IMR-90 (cell line): Measurements from ENCODE around the gene MAN1A2. TPM values are rescaled to one million over a fixed set of nuclear protein-coding genes. Genes with fewer than 3 reads are reported as not detected.

Experiments
- ATAC-seq: fragments of 200-7000 bp; cut with Tn5 transposase; 2 replicates; pipeline ENCODE4 v1.9.1; 2020; ENCODE audit warnings: low read depth, mild to moderate bottlenecking, moderate library complexity
- BruUV-seq: library from RNA; stranded (reverse); fragments of 400-500 nt; replicated peaks from 2 replicates; lab custom pipeline; 2021; lab: Mats Ljungman, UMichigan
- CTCF ChIA-PET: fragments of 300-600 bp; formaldehyde crosslinking; extraction: SDS; loops from one replicate; lab custom pipeline; 2021; ENCODE audit warnings: antibody characterized with exemption; lab: Yijun Ruan, JAX
- POLR2A ChIA-PET: fragments of 300-600 bp; sonication (Branson Sonifier 250); formaldehyde crosslinking; loops from one replicate; lab custom pipeline; 2022; ENCODE audit warnings: antibody characterized with exemption; ENCODE audit not compliant: unreplicated experiment; lab: Charles Lee
- DNase-seq: peaks from one replicate; pipeline ENCODE4 v3.0.0; 2013
- H2AFZ ChIP-seq: replicated peaks from 2 replicates; pipeline ENCODE3; 2013; ENCODE audit warnings: low read length, mild to moderate bottlenecking; ENCODE audit not compliant: poor library complexity
- H2AK5ac ChIP-seq: 2 replicates; pipeline ENCODE4 v1.6.1; 2013; ENCODE audit warnings: low read depth, low read length, inconsistent platforms
- H2AK9ac ChIP-seq: replicated peaks from 2 replicates; pipeline ENCODE3; 2013; ENCODE audit warnings: mild to moderate bottlenecking, low read depth, low read length, moderate library complexity; ENCODE audit not compliant: poor library complexity
- H2BK120ac ChIP-seq: 2 replicates; pipeline ENCODE4 v1.6.1; 2013; ENCODE audit warnings: low read depth, low read length, inconsistent platforms
- H2BK15ac ChIP-seq: 3 replicates; pipeline ENCODE4 v1.6.1; 2013; ENCODE audit warnings: low read depth, low read length, inconsistent platforms
- H2BK20ac ChIP-seq: 2 replicates; pipeline ENCODE4 v1.6.1; 2013; ENCODE audit warnings: low read depth, mild to moderate bottlenecking, inconsistent platforms, low read length, moderate library complexity
- H2BK5ac ChIP-seq: 2 replicates; pipeline ENCODE4 v1.6.1; 2013; ENCODE audit warnings: mild to moderate bottlenecking, low read depth, low read length, inconsistent platforms; ENCODE audit not compliant: poor library complexity, severe bottlenecking
- H3K14ac ChIP-seq: replicated peaks from 2 replicates; pipeline ENCODE4 v1.6.1; 2013; ENCODE audit warnings: low read depth, low read length, inconsistent platforms
- H3K18ac ChIP-seq: 2 replicates; pipeline ENCODE4 v1.6.1; 2013; ENCODE audit warnings: low read depth, low read length, control low read depth
- H3K23ac ChIP-seq: 2 replicates; pipeline ENCODE4 v1.6.1; 2013; ENCODE audit warnings: low read depth, low read length, inconsistent platforms
- H3K27ac ChIP-seq: 2 replicates; pipeline ENCODE4 v1.5.1; 2013; ENCODE audit warnings: mild to moderate bottlenecking, control low read depth, low read length; ENCODE audit not compliant: insufficient read depth
- H3K27me3 ChIP-seq: 2 replicates; pipeline ENCODE4 v1.6.1; 2013; ENCODE audit warnings: low read length; ENCODE audit not compliant: control insufficient read depth, insufficient read depth
- H3K36me3 ChIP-seq: 2 replicates; pipeline ENCODE4 v1.6.1; 2013; ENCODE audit warnings: low read length, mixed read lengths; ENCODE audit not compliant: control insufficient read depth, insufficient read depth
- H3K4ac ChIP-seq: 2 replicates; pipeline ENCODE4 v1.6.1; 2013; ENCODE audit warnings: low read depth, low read length, inconsistent platforms
- H3K4me1 ChIP-seq: 2 replicates; pipeline ENCODE4 v1.6.1; 2013; ENCODE audit warnings: low read length, mixed read lengths; ENCODE audit not compliant: control insufficient read depth, insufficient read depth
- H3K4me2 ChIP-seq: 2 replicates; pipeline ENCODE4 v1.6.1; 2013; ENCODE audit warnings: low read depth, mild to moderate bottlenecking, control low read depth, low read length, moderate library complexity
- H3K4me3 ChIP-seq: 2 replicates; pipeline ENCODE4 v1.5.1; 2013; ENCODE audit warnings: low read depth, mild to moderate bottlenecking, control low read depth, low read length, moderate library complexity; ENCODE audit not compliant: insufficient read depth
- H3K56ac ChIP-seq: 2 replicates; pipeline ENCODE4 v1.6.1; 2013; ENCODE audit warnings: low read length, inconsistent platforms; ENCODE audit not compliant: insufficient read depth; ENCODE audit errors: extremely low read depth
- H3K79me1 ChIP-seq, 2 experiments: 2 replicates each; pipeline ENCODE4 v1.6.1; 2013; ENCODE audit warnings: low read length in 2 of 2, inconsistent platforms in 1 of 2, low read depth in 1 of 2
- H3K9ac ChIP-seq: 2 replicates; pipeline ENCODE4 v1.6.1; 2013; ENCODE audit warnings: low read depth, low read length, control low read depth
- H3K9me1 ChIP-seq: 2 replicates; pipeline ENCODE4 v1.6.1; 2013; ENCODE audit warnings: low read length, inconsistent platforms; ENCODE audit not compliant: insufficient read depth
- H3K9me3 ChIP-seq: 2 replicates; pipeline ENCODE4 v1.6.1; 2013; ENCODE audit warnings: low read length; ENCODE audit not compliant: control insufficient read depth, insufficient read depth
- H4K20me1 ChIP-seq: 2 replicates; pipeline ENCODE4 v1.6.1; 2013; ENCODE audit warnings: low read length, inconsistent platforms; ENCODE audit not compliant: insufficient read depth
- H4K5ac ChIP-seq: 2 replicates; pipeline ENCODE4 v1.6.1; 2013; ENCODE audit warnings: mild to moderate bottlenecking, low read depth, low read length, control low read depth
- H4K8ac ChIP-seq, 2 experiments: 2 replicates each; pipeline ENCODE4 v1.6.1; 2013; ENCODE audit warnings: low read depth in 2 of 2, low read length in 2 of 2, control low read depth in 1 of 2, inconsistent platforms in 1 of 2
- H4K91ac ChIP-seq: 2 replicates; pipeline ENCODE4 v1.6.1; 2013; ENCODE audit warnings: low read depth, low read length, inconsistent platforms; ENCODE audit not compliant: insufficient read depth
- WGBS, 2 experiments: methylation state at CpG; one replicate each; pipeline versions ENCODE4 v1.1.5 to v1.1.7; 2013; ENCODE audit warnings: missing lambda C conversion rate in 2 of 2; ENCODE audit not compliant: insufficient read length in 1 of 2; ENCODE audit errors: extremely low coverage in 2 of 2; 5-methylcytosine and 5-hydroxymethylcytosine counted together
- dilution Hi-C: fragments of 300-500 bp; cut with HindIII; formaldehyde crosslinking; loops from one replicate; pipeline ENCODE4 v1.14.3; 2018; ENCODE audit warnings: low sequenced_read_pairs; ENCODE audit not compliant: unreplicated experiment
- in situ Hi-C: fragments of 300-500 bp; cut with MboI; formaldehyde crosslinking; loops from 3 replicates; pipeline ENCODE4 v1.14.3; 2019; ENCODE audit warnings: low sequenced_read_pairs, inconsistent platforms, mixed read lengths
- intact Hi-C: fragments of 100-400 bp; cut with micrococcal nuclease; formaldehyde crosslinking; loops from 2 replicates; pipeline ENCODE4 v1.10.0; 2022
- polyA plus RNA-seq, 3 experiments: library from polyadenylated mRNA; depleted of rRNA; stranded (reverse); fragments of >200 nt; gene quantifications; 2 replicates each; pipeline ENCODE4 v1.2.3, GENCODE V29; 2012; ENCODE audit warnings: low replicate concordance in 1 of 3
- total RNA-seq: library from RNA; depleted of rRNA; stranded (reverse); fragments of >200 nt; gene quantifications from 2 replicates; pipeline ENCODE4 v1.2.3, GENCODE V29; 2012
- TF ChIP-seq, protein P1 (sequence below): fragments of 150-350 bp; IDR thresholded peaks from 2 replicates; pipeline ENCODE4 v1.6.1; 2017; ENCODE audit warnings: mild to moderate bottlenecking, antibody characterized with exemption, low read length, low read depth
- TF ChIP-seq, protein P2 (sequence below): conservative IDR thresholded peaks from 2 replicates; pipeline ENCODE4 v1.5.1; 2012; ENCODE audit warnings: mild to moderate bottlenecking, low read depth, low read length, improper control_type of control experiment

Gene MAN1A2
- total and polyA plus RNA-seq, 2 of the 4 experiments (the other 2 are of a cell fraction), result 12.4 to 29.4 TPM

DNA sequence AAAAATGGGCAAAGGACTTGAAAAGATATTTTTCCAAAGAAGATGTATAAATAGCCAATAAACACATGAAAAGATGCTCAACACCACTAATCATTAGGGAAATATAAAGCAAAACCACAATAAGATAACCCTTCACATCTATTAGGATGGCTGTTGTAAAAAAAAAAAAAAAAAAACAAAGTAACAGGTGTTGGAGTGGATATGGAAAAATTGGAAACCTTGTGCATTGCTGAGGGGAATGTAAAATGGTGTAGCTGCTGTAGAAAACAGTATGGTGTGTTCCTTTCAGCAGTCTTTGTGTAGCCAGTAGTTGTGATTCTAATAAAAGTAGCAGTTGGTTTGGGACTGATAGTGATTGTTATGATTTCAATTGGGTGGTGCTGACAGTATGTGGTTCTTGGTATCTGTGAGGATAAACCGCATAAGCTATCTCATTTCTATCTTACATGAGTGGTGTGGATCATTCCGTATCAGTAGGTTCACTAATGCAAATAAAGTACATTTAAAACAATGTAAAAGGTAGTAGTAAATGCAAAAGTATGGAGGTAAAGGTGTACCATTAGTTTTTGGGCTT lies 19.9 kb downstream of the MAN1A2 start:
- no peak overlapping the region for H3K18ac ChIP-seq
- no peak overlapping the region for H2AK5ac ChIP-seq
- in situ Hi-C loops, result no loop called here
- DNase-seq (no peak), ATAC-seq (no peak)
- no peak overlapping the region for H4K91ac ChIP-seq
- H2BK20ac ChIP-seq, result no peak overlapping the region
- no peaks in the 10 kb centered on the region for H3K4me1 ChIP-seq
- H3K4me3 ChIP-seq, result no peak overlapping the region
- intact Hi-C loops, result no loop called here
- H2BK120ac ChIP-seq, result no peak overlapping the region
- H3K4me2 ChIP-seq, result no peak overlapping the region
- ChIA-PET POLR2A (no interaction called here), CTCF (no interaction called here)
- WGBS, 2 experiments, result no CpG with 5 or more reads among the region's 2 CpGs
- BruUV-seq, result no TSS peak
- H3K79me1 ChIP-seq, result peaks cover 25 to 42% of the 10 kb centered on the region in 2 experiments
- no peak overlapping the region for H3K23ac ChIP-seq
- no peaks in the 10 kb centered on the region for H3K27me3 ChIP-seq
- H2BK5ac ChIP-seq, result no peak overlapping the region
- TF ChIP-seq, protein P1, sequence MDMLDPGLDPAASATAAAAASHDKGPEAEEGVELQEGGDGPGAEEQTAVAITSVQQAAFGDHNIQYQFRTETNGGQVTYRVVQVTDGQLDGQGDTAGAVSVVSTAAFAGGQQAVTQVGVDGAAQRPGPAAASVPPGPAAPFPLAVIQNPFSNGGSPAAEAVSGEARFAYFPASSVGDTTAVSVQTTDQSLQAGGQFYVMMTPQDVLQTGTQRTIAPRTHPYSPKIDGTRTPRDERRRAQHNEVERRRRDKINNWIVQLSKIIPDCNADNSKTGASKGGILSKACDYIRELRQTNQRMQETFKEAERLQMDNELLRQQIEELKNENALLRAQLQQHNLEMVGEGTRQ, result no peak
- TF ChIP-seq, protein P2, sequence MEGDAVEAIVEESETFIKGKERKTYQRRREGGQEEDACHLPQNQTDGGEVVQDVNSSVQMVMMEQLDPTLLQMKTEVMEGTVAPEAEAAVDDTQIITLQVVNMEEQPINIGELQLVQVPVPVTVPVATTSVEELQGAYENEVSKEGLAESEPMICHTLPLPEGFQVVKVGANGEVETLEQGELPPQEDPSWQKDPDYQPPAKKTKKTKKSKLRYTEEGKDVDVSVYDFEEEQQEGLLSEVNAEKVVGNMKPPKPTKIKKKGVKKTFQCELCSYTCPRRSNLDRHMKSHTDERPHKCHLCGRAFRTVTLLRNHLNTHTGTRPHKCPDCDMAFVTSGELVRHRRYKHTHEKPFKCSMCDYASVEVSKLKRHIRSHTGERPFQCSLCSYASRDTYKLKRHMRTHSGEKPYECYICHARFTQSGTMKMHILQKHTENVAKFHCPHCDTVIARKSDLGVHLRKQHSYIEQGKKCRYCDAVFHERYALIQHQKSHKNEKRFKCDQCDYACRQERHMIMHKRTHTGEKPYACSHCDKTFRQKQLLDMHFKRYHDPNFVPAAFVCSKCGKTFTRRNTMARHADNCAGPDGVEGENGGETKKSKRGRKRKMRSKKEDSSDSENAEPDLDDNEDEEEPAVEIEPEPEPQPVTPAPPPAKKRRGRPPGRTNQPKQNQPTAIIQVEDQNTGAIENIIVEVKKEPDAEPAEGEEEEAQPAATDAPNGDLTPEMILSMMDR, result no peak
- no peak overlapping the region for H3K27ac ChIP-seq
- no peak overlapping the region for H2AK9ac ChIP-seq
- H4K5ac ChIP-seq, result no peak overlapping the region
- H3K9me1 ChIP-seq, result no peaks in the 10 kb centered on the region
- dilution Hi-C loops, result no loop called here
- peaks cover 33% of the 10 kb centered on the region for H4K20me1 ChIP-seq
- H3K36me3 ChIP-seq, result no peaks in the 10 kb centered on the region
- no peak overlapping the region for H4K8ac ChIP-seq
- H3K9ac ChIP-seq, result no peak overlapping the region
- H3K9me3 ChIP-seq, result 0 out of 2 replicates have a peak, but pooled peaks cover 2% of the 10 kb centered on the region
- H2BK15ac ChIP-seq, result no peak overlapping the region
- no peak overlapping the region for H3K4ac ChIP-seq
- no peak overlapping the region for H3K56ac ChIP-seq
- H3K14ac ChIP-seq, result no peak overlapping the region
- H2AFZ ChIP-seq, result no peak overlapping the region
